GM19452 (cell line): ENCODE results near the gene SHPK.

Experiments
- ATAC-seq: cut with Tn5 transposase; IDR thresholded peaks from one replicate; pipeline ENCODE4 v1.9.1; 2021; ENCODE audit not compliant: unreplicated experiment

Gene SHPK

GRCh38 chr17:3630781-3631180, 5.3 kb downstream of the SHPK start:
- no peak for ATAC-seq

- no peak for ATAC-seq
Measured at GRCh38 chr17:3627769-3628167, 8.3 kb downstream of the SHPK start.

DNA sequence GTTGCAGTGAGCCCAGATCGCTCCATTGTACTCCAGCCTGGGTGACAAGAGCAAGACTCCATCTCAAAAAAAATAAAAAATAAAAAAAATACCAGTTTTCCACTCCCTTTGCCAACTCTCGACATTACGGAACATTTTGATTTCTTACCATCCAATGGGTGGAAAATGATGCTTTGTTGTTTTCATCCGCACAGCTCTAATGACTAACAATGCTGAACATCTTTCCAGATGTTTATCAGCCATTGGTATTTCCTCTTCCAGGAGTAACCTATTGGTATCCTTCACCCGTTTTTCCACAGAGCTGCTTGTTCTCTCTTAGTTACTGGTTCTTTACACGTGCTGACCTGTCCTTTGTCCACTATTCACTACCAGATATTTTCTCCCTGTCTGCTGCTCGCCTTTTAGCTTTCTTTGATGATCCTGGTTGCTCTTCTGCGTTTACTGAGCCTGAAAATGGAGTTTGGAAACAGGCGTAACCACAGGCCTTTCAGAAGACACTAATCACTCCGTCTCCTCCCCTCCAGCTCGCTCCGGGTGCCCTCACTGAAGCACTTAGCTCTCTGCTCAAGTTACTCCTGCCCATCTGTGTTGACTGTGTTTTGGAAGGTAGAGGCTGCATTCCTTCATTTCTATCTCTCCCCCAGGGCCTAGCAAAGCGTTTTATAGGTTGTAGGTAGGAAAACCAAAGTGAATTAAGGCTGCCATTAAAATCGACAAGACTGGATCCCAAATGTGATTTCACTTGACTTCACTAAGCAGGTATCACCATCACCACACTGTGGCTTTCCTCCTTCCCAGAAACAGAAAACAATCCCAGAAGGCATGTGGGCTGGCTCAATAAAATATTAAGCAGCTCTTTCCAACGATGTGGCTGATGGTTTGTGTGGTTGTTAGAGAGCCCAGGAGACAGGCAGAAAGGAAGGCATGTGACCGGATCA, 8.9 kb downstream of the SHPK start:
- ATAC-seq, result no peak

DNA sequence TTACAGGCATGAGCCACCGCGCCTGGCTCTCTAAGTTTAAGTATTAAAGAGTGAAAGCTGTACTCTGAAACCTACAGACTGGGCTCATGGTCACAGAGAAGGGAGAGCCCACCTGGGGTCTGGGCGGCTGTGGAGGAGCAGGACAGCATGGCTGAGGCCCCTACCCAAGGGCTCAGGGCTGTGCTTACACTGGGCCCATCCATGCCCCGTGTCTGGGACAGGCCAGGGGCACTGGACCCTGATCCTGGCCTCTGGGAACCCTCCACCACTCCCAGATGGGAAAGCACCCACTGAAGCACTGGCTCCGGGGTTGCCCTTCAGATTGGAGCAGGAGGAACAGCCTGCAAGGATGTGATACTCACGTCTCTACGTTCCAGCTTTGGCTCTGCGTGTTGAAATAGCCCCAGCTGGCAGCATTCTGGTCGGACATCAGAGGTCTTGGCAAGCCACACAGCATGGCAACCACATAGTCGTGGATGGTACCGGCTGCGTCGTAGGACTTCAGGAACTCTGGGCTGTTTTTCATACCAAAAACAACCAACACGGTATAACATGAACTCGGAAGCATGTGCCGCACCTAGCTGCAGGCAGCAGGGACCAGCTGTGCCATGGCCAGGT, 13.0 kb downstream of the SHPK start:
- no peak for ATAC-seq

- no peak for ATAC-seq
Measured at GRCh38 chr17:3621146-3621720, 14.8 kb downstream of the SHPK start.

- no peak for ATAC-seq
Measured at GRCh38 chr17:3615160-3615870, 20.7 kb downstream of the SHPK start.

DNA sequence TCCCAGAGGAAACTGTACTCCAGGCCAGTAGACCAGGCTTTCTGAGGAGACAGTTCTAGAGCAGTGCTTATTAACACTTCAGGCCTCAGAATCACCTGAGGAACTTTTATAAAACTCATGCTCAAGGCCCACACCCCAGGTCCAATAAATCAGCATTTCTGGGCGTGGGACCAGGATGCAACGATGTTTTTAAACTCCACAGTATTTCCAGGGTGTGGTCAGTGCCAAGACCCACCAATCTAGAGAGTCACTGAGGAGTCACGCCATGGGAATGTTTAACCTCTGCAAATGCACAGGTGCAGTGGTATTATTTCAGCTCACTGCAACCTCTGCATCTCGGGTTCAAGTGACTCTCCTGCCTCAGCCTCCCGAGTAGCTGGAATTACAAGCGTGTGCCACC, 22.9 kb downstream of the SHPK start:
- ATAC-seq, result no peak

DNA sequence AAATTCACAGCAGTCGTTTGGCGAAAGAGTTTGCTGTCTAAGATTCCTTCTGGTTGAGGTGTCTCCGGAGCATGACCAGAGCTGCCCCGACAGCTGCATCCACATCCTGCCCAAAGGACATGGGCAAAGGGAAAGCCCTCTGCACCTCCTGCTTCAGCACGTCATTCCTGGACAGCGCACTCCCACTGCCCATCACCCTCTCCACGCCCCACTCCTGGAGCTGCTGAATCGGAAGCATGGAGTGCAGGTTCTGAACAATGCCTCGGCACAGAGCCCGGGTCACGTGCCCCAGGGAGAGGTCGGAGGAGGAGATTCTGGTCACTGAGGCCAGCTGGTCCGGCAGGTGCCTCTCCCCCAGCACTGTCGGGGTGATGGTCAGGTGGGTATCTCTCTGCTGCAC, 25.5 kb downstream of the SHPK start:
- no peak for ATAC-seq

GRCh38 chr17:3609689-3610088, 26.4 kb downstream of the SHPK start:
- ATAC-seq, result no peak

- ATAC-seq, result no peak
Measured at GRCh38 chr17:3603870-3604259, 32.2 kb downstream of the SHPK start.

DNA sequence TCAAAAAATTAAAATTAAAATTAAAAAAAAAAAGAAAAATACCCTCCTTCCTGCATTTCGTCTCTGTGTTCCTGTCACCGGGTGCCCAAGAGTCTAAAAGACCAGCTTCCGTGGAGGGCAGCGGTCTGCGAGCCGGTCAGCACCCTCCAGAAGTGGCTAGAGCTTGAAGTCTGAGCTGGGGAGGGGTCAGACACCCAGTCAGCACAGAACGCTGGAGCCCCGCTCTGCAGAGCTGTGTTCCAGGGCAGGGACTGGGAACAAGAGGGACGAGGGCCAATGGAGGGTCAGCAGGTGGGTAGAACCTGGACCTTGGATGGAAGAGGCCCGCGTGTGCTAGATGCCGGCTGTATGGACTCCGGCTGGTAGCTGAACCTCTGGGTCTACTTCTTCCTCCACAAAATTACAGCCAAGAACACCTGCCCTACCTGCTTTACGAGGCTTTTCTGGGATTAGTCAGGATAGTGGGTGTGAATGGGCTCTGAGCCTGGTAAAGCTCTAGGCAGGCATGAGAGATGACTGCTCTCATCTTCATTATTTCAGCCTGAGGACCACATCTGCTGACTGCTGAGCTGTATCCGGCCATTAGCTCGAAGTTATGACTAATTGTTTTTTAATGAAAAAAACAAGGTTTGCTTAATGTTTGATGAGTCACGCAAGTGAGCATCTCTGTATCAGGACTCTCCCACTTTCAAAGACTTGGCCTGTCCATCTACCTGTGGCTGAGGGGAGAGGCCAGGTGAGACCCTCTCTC, 32.8 kb downstream of the SHPK start:
- no peak for ATAC-seq

GRCh38 chr17:3602499-3602898, 33.6 kb downstream of the SHPK start:
- no peak for ATAC-seq

DNA sequence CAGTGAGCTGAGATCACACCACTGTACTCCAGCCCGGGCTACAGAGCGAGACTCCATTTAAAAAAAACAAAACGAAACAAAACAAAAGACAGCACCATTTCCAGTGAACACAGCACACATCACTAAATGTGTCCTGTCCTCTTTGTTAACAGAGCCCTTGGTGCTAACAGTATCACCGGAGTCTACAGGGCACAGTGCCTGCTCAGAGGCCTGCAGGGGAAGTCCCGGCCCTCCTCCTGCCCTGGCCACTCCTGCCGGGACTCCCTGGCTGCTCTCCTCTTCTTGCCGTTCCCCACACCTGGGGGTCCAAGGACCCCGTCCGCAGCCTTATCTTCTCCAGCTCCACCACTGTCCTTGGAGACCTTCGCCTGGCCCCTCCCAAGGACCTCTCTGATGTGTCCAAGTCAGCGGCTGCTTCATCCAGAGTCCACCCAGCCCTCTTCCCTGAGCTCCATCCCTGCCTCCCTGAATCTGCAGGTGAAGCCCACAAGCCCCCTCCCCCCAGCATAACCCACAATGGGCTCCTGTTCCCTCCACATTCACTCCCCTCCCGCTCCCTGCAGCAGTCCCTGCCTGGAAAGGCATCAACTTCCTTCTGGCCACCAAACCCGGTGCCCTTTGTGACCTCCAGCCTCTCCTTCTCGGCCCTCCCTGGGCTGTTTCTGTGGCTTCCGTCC, 35.4 kb downstream of the SHPK start:
- no peak for ATAC-seq

DNA sequence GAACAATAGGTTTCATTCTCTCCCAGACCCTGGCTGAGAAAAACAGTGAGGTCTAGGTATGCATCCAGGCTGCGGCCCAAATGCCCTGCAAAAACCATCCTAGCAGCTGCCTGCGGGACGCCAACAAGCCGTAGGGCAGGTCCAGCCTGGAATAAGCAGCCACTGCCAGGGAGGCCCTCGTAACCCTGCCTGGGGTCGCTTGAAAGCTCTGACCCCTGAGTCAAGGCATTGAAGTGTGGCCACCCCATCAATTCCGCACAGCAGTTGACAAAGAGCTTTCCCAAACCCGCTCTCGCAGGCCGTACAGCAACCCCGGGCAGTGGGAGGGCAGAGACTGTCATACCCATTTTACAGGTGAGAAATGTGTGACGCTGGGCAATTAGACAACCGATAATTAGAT, 38.0 kb downstream of the SHPK start:
- no peak for ATAC-seq

DNA sequence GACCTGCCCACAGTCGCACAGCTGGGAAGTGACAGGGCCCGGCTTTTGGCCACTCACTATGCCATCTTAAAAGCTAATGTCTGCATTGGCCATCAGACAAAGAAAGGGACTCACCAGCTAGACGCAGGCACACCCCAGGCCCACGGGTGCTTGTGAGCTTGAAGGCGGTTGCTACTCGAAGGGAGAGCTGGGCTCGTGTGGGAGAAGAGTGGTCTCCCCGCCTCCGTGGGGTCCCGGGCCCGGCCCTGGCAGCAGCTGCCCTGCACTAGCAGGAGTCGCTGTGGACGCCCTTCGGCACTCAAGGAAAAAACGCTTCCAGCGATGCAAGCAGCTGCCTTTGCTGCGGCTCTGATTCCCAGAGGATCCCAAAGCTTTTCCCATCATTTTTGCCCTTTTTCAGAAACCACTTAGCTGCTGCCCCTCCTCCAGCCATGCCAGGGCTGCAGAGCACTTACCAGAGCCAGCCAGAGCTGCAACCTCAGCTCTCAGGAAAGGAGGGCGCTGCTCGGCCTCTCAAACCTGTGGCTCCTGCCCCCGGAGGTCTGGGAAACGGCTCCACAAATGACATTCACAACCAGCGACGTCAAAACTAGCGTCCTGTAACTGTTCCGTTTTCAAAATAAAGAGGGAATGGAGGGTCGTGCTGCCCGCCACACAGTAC, 39.1 kb downstream of the SHPK start:
- ATAC-seq, result no peak

GRCh38 chr17:3594976-3595375, 41.1 kb downstream of the SHPK start:
- no peak for ATAC-seq

DNA sequence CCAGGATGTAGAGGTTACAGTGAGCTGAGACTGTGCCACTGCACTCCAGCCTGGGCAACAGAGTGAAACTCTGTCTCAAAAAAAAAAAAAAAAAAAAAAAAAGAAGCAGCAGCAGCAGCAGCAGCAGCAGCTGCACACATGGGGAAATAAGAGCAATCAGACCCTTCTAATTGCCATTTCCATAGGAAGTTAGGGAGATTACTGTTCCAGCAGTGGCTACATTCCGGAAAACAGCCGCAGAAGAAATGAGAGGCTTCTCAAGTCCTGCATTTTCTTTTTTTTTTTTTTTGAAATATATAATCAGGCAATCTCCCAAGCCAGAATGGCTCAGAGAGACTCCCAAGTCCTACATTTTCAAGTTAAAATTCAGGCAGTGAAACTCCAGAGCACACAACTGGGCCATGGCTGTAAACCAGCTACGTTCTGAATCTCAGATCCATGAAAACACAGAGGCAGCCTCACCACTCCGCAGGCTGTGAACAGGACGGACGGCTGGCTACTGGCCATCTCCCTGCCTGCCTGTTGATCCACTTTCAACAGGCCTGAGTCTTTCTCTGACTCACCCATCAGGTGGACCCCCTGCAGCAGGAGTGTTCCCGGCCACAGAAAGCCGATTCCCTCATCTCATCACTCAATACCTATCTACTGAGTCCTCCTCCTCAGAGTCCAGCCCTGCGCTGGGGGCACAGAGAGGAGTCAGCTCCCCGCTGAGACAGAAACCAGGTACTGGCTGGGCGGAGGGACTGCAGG, 41.8 kb downstream of the SHPK start:
- no peak for ATAC-seq

DNA sequence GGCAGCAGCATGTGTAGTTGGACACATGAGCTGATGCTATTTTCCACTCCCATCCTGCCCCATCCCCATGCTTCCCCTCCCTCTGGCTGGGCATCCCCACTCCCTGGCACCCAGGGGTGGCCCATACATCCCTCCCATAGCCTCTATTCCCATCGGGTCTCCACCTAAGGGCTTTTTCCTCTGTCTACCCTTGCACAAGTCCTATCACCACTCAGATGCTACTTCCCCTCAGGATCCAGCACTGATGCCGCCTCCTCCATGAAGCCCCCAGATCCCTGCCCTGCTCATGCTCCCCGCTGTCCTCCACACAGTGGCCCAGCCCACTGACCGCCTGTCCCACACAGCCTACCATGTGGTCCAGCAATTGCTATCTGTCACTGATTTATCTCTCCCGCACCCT, 42.7 kb downstream of the SHPK start:
- no peak for ATAC-seq

DNA sequence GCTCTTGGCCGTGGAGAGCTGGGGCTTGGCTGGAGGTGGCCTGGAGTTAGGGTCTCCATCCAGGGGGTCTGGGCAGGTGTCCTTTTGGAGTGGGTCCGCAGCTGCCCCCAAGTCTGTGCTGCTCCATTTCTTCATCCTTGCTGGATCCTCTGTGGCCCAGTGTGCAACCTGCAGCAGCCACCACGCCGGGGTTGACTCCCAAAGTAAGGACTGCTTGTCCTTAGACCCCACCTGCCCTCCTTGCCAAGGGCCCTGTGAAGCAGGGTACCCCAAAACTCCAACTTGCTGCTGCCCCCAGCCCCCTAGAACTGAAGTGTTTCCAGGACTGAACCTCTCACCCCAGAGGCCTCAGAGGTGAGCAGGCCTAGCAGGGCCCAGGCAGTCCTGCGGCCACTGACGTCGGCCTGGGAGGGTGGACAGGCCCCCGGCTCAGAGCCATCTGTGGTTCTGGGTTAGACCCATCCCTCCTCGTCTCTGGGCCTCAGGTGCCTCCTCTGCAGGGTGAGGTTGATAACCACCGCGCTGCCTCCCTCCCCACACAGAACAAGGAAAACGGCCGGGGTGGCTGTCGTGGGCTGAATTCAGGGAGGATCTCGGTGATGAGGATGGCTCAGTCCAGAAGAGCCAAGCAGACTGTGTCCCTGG, 43.7 kb downstream of the SHPK start:
- ATAC-seq, result no peak
